GM21360 (cell line): ENCODE results near the gene TRIM34.
A peak's percentile ranks its signal among the peaks of the same experiment; 100 is the strongest.
"Not testable (repeated sequence)": the region's sequence is repeated elsewhere in the genome, so short reads cannot be mapped to it uniquely, and the experiment has no call there.

Experiments
- ATAC-seq: cut with Tn5 transposase; IDR thresholded peaks from one replicate; pipeline ENCODE4 v1.9.1; 2021; ENCODE audit warnings: mild to moderate bottlenecking, moderate library complexity; ENCODE audit not compliant: unreplicated experiment

Gene TRIM34

GRCh38 chr11:5683620-5684019 is 58.8 kb downstream of the TRIM34 start:
- ATAC-seq, result not testable (repeated sequence)

GRCh38 chr11:5684036-5684645 is 59.3 kb downstream of the TRIM34 start:
- no peak for ATAC-seq

GRCh38 chr11:5684646-5685362 is 60.0 kb downstream of the TRIM34 start, which contains the start of gene TRIM5:
Gene TRIM5 (minus strand): TSS chr11:5685074. CDS start chr11:5680177, 4,897 bp downstream.
- ATAC-seq, result peak; percentile 81

GRCh38 chr11:5686426-5686825 is 61.6 kb downstream of the TRIM34 start:
- ATAC-seq, result no peak

- no peak for ATAC-seq
Measured at GRCh38 chr11:5688482-5688881, 63.7 kb downstream of the TRIM34 start.

- peak; percentile 67 for ATAC-seq
Measured at GRCh38 chr11:5689551-5689983, 64.8 kb downstream of the TRIM34 start, which contains the start of gene TRIM22. Gene TRIM22 (plus strand): TSS chr11:5689790. CDS start chr11:5696233, 6,443 bp downstream.

- no peak for ATAC-seq
Measured at GRCh38 chr11:5690216-5690615, 65.4 kb downstream of the TRIM34 start.

- ATAC-seq, result no peak
Measured at GRCh38 chr11:5690736-5691135, 65.9 kb downstream of the TRIM34 start.

GRCh38 chr11:5691238-5691963 is 66.6 kb downstream of the TRIM34 start:
- not testable (repeated sequence) for ATAC-seq

- no peak for ATAC-seq
Measured at GRCh38 chr11:5691964-5692361, 67.2 kb downstream of the TRIM34 start.
